NK-92 (cell line): ENCODE results near the gene CFAP52.
"Not testable (repeated sequence)": the region's sequence is repeated elsewhere in the genome, so short reads cannot be mapped to it uniquely, and the experiment has no call there.

ENCODE experiments used
- DNase-seq: peaks from one replicate; lab custom pipeline; 2025; ENCODE audit not compliant: unreplicated experiment; lab: John Stamatoyannopoulos, UW

CFAP52 gene, protein sequence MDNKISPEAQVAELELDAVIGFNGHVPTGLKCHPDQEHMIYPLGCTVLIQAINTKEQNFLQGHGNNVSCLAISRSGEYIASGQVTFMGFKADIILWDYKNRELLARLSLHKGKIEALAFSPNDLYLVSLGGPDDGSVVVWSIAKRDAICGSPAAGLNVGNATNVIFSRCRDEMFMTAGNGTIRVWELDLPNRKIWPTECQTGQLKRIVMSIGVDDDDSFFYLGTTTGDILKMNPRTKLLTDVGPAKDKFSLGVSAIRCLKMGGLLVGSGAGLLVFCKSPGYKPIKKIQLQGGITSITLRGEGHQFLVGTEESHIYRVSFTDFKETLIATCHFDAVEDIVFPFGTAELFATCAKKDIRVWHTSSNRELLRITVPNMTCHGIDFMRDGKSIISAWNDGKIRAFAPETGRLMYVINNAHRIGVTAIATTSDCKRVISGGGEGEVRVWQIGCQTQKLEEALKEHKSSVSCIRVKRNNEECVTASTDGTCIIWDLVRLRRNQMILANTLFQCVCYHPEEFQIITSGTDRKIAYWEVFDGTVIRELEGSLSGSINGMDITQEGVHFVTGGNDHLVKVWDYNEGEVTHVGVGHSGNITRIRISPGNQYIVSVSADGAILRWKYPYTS

DNA sequence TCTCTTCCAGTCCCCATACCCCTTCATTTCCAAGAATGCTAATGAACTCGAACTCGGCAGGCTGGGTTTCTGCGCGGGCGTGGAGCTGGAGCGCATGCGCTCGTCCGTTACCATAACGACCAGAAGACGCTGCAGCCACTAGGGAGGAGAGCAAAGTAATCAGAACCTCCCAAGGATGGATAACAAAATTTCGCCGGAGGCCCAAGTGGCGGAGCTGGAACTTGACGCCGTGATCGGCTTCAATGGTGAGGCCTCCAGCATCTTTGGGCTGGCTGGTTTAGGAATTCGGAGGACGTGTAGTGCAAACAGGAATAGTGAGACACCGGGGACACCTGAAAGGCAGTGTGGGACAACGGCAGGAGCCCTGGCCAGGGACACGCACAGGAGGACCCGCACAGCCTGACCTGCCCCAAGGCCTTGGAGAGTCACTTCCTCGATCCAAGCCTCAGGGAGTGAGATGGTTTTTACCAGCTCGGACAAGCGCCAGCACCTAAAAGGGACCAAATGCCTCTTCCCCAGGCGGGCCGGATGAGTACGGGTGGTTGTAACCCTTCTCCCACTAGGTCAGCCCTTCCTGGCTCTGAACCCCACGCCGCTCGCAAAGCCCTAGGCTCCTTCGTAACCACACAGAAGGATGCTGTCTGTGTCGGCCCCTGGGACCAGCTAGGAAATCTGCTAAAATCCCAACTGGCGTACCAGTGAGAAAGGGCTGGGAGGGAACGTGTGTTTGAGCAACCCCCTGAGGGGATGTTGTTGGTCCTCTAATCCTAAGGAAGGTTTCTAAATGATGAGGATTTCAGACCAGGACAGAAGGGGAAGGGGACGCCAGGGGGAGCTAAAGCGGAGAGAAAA, at the start of gene CFAP52:
TSS of gene CFAP52 (plus strand) at position 122 of the 852 bp plus-strand sequence. CDS start at position 176, 54 bp downstream.
- DNase-seq: no peak

DNA sequence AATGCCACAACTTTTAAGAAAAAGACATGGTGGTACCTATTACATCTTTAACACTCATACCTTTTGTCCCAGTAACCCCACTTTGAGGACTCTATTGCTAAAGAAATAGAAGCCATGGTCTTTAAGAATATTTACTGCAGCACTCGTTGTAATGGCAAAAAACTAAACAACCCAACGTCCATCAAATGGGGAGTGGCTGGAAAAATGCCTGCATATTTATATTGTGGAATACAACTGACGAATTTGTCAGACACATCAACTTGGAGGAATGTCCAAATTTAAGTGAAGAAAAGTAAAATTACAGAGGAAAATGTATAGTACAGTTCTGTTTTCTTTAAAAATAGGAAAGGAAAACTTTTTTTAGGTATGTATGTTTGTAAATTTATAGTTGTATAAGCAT, 48.7 kb upstream of the CFAP52 start:
- DNase-seq: no peak

DNA sequence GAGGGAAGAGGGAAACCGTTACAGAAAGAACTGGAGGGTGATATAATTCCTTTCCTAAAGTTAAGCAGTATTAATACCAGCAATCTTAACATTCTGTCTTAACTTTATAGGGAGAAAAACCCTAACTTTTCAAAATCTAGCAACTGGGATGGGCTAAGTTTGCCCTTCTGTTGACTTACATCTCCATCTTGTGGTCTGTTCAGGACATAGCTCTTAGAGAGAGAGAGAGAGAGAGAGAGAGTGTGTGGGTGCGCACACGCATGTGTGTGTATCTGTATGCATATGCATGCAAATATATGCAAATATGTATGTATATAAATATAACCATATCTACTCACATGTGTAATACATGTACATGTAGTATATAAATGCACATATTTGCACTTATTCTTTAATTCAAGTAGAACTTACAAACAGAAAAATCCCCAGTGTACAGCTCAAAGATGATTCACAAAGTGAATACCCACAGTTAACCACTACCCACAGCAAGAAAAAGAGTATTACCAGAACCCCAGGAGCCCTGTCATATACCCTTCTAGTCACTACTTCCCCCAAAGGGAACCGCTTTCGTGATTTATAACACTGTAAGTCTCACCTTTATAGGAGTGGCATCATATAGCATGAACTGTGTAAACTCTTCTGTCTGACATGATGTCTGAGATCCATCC, 47.3 kb upstream of the CFAP52 start:
- no peak for DNase-seq

DNA sequence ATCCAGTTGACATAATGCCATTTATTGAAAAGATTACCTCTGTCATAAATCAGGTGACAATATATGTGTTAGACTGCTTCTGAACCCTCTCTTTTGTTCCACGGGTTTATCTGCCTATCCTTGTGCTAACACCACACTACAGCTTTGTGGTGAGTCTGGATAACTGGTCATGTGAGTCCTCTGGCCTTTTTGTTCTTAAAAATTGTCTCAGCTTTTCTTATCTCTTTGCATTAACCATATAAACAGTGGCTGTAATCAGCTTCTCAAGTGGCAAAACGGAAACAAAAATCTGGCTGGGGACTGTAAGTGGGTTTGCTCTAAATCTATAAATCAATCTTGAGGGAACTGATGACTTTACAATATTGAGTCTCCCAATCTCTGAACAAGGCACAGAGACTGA, 45.4 kb upstream of the CFAP52 start:
- DNase-seq: no peak

DNA sequence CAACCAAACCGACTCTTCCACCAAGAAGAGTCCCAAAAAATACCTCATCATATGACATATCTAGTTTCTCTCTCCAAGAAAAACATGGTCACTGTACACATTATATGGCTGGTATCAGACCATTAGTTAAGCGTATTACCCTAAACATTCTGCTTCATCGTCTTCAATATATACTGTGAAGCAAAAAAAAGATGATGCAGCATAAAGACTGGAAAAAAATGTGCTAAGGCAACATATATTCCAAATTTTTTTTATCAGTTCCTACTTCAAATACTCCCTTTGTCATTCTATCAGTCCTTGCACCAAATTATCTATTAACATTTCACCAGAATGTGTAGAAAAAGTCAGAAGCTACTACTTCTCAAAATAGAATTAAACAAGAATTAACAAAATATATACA, 43.7 kb upstream of the CFAP52 start:
- no peak for DNase-seq

DNA sequence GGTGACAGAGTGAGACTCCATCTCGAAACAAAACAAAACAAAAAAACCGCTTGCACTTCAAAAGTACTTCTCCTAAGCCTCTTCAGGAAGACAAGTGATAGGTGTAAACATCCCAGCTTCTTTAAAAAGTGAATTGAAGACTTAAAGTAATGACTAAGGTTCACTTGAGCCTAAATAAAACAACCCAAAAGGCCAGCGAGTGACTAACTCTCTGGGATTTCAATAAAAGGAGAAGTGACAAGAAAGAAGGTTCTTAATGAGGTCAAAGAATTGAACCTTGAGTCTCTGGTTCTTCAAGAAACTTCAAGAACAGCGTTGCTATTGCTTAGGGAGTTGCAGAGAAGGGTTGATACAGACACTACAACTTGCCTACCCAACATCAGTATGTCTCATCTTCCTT, 43.0 kb upstream of the CFAP52 start:
- no peak for DNase-seq

DNA sequence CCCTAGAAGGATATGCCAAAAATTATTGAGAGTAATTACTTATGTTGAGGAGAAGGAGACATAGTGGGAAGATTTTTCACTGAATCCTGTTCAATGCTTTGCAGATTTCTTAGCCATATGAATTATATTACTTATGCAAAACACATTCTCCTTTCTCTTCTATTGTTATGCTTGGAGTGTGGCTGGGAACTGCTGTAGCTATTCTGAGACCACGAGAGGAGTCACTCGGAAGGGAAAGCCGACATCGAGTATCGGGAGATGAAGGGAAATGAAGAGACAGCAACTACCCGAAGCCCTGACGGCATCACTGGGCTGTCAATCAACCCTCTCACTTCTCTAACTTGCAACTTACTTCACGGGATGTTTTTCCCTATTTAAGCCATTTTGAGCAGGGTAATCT, 40.4 kb upstream of the CFAP52 start:
- DNase-seq: no peak

DNA sequence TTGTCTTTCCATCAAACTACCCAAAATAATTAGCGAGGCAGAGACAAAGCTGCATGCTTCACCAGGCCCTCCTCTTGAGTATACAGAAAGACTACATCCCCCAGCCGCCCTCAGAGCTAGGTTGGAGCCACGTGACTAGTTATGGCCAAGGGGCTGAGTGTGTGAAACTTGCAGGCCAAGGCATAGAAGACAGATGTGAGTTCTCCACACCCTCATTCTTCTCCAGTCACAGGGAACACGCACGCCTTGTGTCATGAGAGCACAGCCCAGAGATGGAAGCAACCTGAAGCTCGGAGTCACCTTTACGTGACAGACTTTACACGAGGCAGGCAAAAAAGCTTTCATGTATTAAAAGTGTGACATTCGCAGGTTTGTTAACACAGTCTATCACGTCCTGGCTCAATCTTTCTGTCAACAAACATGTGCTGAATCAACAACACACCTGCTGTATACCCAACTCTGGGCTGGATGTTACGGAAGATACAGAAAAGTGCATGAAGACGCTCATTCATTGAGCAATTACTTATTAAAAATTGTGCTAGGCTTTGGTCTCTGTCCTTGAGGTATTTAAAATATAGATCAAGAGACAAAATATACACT, 39.2 kb upstream of the CFAP52 start:
- DNase-seq: no peak

DNA sequence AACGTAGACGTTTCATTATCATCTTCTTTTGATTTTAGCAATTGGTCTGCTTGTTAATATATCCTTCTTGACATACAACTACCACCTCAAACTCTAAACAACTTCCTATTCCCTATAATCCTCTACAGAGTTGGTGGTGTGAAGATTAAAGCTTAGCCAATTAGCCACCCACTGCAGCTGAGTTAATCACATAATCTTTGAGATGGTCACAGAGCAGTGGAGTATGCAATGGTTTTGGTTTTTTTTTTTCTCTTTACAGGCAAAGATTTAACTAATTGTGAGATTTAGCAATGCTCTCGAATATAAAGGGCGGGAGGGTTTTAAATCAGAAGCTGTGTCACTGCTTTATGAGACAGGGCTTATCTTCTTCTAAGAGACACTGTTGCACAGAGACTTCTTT, 37.8 kb upstream of the CFAP52 start:
- no peak for DNase-seq

DNA sequence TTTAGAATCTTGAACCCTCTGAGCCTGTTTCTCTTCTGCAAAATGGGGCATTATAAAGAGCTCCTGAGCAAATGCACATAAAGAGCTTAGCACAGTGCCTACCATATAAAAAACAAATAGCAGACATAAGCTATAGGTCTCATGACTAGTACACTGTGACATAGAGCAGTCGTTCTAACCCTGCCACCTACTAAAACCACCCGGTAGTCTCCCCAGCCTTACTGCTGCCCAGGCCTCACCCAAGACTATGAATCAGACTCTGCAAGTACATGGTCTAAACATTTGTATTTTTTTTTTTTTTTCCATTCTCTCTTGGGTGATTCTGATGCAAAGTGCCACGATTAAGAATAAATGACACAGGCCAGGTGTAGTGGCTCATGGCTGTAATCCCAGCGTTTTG, 34.7 kb upstream of the CFAP52 start:
- no peak for DNase-seq

DNA sequence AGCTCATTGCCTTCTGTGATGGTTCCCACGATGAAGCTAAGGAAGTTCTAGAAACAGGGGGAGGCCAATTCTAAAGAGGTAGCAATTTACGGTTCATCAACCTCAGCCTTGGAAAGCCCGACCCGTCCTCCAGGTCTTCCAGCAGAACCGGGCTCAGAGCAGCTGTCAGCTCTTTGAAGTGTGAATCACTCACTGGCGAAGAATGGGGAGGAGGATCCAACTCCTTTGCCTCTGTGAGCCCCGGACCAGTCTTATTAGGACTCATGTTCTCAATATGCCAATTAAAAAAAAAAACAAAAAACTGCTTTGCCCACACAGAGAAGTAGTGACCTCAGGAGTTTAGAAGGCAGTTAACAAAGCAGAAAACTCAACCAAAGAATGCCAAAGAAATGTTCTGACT, 32.2 kb upstream of the CFAP52 start:
- no peak for DNase-seq

DNA sequence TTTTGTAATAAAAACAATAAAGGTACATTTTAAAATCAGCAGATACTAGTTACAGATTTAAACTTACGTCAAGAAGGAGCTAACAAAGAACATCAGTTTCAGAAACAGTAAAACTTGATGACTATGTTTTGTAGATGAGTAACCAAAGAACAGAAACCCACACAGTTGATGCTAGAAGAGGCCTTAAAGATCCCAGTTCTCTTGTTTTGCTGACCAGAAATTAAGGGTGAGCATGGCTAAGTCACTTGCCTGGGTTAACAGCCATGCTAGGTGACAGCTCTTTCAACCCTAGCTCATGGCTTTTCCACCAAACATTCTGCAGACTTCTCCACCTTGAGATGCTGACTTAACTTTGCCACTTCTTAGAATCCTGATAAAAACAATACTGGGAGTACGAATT, 27.2 kb upstream of the CFAP52 start:
- no peak for DNase-seq

DNA sequence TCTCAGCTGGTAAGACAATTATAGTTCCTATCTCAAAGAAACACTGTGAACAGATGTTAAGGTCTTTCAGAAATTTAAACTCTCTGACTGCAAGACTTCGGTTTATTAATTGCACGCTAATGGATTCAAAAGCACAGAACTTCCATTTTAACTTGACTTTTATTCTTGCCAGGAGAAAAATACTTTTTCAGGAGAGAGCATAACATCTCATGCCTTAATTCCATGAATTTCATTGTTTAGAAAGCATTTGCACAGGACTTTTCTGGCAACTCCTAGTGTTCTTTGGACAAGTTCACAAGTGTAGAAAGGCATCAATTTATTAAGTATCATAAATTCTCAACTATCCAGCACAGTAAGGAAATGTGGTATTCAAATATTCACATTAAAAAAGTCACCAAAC, 23.3 kb upstream of the CFAP52 start:
- no peak for DNase-seq

DNA sequence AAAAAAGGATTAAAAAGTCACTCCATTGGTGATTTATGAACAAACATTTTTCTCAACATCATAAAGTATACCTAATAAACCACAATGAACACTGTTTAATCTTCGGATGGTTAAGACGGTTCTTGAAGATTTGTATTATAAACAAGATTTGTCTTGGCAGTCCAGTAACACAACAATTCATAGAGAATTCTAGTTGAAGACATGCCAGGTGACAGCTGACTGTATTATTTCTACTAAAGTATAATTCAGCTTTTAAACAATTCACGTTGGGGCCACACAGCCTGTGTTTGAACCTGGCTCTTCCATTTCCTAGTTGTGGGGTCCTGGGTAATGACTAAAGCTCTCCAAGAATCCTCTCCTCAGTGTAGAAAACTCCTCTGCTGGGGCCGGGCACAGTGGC, 22.8 kb upstream of the CFAP52 start:
- no peak for DNase-seq

DNA sequence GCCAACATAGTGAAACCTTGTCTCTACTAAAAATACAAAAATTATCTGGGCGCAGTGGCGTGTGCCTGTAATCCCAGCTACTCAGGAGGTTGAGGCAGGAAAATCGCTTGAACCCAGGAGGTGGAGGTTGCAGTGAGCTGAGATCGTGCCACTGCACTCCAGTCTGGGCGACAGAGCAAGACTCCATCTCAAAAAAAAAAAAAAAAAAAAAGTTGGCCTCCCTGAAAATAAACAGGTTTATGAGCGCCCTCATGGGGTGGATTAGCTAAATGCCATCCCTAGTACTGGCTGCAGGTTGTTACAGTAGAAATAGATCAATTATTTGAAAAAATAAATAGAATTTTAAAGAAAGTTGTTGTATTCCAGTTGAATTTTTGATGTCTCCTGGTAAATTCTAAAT, 21.7 kb upstream of the CFAP52 start:
- not testable (repeated sequence) for DNase-seq

DNA sequence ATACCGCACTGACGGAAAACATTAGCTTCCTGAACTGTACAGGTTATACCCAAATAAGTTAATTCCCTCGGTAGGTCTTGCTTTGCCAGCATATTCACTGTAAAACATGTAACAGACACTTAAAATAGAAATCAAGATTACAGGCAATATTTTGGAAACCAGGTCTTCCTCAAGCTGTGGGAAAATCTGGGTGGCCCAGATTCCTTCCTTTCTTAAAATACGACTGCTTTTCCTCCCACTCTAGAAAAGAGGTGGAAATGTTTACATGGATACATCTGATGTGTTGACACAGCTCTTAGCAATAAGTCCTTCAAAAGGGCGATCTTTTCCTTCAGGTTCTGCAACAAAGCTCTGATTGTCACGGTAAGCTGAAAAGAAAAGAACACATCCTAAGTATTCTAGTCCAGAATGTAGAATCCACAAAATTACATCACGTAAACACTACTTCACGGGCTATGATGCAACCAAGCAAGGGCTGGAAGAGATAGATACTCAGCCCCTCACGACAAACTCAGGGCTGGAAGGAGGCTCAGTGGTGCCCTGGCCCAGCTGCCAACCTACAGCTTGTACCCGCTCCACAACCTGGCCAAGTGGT, 19.2 kb upstream of the CFAP52 start:
- DNase-seq: no peak

DNA sequence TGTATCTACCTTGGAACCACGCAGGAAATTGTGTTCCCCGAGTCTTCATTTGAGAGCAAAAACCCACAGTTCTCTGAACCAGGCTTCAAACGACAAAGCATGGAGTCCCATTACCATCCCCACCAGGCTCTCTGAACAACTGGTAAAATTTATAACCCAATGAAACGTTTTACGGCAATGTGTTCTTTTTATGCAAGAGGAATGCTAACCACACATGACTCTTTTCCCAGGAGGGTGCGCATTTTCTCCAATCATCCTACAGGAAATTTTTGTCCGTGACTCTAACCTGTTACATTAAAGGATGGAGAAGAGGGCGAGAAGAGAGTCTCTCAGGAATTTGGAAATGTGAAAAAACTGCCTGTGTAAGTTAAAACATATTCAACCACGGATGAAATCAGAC, 18.6 kb upstream of the CFAP52 start:
- no peak for DNase-seq

DNA sequence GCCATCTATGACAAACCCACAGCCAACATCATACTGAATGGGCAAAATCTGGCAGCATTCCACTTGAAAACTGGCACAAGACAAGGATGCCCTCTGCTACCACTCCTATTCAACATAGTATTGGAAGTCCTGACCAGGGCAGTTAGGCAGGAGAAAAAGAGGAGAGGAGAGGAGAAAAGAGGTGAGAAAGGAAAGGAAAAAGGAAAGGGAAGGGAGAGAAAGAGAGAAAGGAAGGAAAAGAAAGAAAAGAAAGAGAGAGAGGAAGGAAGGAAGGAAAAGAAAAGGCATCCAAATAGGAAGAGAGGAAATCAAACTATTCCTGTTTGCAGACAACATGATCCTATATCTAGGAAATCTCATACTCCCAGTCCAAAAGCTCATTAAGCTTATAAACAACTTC, 12.3 kb upstream of the CFAP52 start:
- no peak for DNase-seq

DNA sequence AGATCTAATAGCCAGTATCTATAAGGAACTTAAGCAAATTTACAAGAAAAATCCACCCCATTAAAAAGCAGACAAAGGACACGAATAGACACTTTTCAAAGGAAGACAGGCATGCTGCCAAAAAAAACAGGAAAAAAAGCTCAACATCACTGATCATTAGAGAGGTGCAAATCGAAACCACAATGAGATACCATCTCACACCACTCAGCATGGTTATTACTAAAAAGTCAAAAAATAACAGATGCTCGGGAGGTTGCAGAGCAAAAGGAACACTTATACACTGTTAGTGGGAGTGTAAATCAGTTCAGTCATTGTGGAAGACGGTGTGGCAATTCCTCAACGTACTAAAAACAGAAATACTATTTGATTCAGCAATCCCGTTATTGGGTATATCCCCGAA, 10.4 kb upstream of the CFAP52 start:
- no peak for DNase-seq

DNA sequence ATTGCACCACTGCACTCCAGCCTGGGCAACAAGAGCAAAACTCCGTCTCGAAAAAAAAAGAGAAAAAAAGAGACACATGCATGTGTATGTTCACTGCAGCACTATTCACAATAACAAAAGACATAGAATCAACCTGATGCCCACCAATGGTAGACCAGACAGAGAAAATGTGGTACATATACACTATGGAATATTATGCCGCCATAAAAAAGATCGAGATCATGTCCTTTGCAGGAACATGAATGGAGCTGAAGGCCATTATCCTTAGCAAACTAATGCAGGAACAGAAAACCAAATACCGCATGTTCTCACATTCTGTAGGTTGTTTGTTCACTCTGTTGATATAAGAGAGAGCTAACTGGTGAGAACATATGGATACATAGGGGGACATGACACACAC, 9.7 kb upstream of the CFAP52 start:
- DNase-seq: not testable (repeated sequence)

DNA sequence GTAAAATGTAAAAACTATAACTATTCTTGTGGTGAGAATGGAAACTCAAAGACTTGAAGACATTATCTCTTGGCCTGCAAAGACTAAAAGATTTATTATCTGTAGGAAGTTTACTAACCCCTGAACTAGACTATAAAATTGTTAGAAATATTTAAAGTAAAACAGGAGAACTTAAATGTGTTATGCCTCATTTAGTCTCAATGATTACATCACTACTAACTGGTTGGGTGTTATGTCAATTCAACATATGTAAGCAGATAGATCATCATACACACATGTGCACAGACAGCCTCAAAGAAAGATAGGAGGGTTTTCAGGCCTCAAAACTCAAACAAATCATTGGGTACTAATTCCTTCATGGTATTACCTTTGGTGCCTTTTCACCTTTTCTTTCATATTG, 8.4 kb upstream of the CFAP52 start:
- DNase-seq: no peak
